GM18907 (cell line): ENCODE measurements around the gene CGB2.
A peak's percentile ranks its signal among the peaks of the same experiment; 100 is the strongest.
"Not testable (repeated sequence)": the region's sequence is repeated elsewhere in the genome, so short reads cannot be mapped to it uniquely, and the experiment has no call there.

Experiments used
- ATAC-seq: cut with Tn5 transposase; IDR thresholded peaks from one replicate; pipeline ENCODE4 v1.9.1; 2021; ENCODE audit warnings: mild to moderate bottlenecking, moderate library complexity; ENCODE audit not compliant: unreplicated experiment

CGB2 gene

DNA sequence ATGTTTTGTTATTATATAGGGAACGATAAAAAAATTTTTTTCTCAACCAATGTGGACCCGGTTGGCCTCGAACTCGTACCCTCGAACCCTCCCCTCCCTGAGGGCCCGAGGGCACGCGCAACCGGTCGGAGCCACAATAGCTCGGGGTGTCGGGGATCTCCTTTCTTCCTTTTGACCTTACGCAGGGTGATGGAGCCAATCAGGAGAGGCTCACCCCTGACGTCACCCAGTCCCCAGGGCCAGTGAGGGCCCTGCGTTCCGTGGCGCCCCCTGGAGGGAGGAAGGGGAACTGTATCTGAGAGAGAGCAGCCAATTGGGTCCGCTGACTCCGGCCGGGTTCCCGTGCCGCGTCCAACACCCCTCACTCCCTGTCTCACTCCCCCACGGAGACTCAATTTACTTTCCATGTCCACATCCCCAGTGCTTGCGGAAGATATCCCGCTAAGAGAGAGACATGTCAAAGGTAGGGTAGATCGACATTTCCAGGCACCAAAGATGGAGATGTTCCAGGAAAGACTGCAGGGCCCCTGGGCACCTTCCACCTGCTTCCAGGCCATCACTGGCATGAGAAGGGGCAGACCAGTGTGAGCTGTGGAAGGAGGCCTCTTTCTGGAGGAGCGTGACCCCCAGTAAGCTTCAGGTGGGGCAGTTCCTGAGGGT is at the start of gene CGB2:
TSS of gene CGB2 (plus strand) at position 249 of the 660 bp plus-strand sequence. CDS start at position 455, 206 bp downstream.
- not testable (repeated sequence) for ATAC-seq

DNA sequence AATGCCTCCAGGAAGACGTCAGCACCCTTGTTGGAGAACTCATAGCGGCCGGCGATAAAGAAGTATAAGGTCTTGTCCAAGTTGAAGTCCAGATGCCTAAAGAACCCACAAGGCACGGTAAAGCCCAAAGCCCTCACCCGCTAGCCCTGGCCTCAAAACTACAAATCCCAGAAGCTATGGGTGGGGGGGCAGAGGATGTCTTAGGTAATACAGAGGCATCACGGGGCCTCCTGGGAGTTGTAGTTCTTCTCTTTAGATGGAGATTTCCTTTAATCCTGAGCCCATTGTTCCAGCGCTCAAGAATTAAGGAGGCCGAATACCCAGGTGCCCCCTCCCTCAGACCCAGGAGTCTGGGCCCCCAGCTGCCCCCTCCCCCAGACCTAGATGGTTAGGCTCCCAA is 49.4 kb upstream of the CGB2 start:
- no peak for ATAC-seq

DNA sequence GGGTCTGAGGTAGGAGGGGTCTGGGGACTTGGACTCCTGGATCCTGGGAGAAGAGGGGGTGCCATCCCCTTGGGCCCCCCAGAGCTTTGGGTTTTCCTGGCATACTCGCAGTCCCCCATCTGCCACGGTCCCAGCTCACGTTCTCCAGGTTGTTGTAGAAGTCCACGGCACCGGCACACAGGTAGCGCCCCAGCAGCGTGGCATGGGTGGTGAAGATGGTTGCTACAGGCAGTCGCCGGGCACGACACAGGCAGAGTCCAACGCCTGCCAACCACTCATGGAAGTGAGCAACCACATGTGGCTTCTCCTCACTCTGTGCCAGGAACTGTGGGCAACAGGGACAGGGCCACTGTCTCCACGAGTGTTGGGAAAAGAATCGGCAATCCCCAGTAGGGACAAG is 46.0 kb upstream of the CGB2 start:
- ATAC-seq, result no peak

DNA sequence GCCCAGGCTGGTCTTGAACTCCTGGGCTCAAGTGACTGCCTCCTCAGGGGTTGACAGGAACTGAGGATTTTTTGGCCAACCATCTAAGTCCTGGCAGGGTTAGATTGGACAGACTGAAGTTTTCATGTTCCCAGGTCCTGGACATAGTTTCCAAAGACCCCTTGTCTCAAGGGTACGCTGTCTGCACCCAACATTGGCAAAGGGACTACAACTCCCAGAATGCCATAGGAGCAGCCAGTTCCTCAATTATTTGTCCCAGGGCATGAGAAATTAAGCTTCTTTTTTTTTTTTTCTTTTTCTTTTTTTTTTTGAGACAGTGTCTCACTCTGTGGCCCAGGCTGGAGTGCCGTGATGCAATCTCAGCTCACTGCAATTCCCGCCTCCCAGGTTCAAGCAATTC is 45.5 kb upstream of the CGB2 start:
- no peak for ATAC-seq

DNA sequence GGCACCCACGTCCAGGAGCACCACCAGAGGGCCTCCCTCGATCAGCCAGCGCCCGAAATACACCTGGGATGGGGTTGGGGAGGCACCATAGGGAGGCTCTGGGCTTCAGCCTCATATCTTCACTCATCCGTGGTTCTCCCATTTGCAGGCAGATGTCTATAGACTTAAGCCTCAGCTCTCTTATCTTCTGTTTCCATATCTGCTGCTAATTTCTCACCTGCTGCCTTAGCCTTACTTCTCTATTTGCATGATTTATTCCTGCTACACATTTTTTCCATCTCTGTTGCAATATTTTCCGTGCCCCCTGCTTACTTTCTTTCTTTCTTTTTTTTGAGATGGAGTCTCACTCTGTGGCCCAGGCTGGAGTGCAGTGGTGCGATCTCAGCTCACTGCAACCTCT is 44.4 kb upstream of the CGB2 start:
- no peak for ATAC-seq

DNA sequence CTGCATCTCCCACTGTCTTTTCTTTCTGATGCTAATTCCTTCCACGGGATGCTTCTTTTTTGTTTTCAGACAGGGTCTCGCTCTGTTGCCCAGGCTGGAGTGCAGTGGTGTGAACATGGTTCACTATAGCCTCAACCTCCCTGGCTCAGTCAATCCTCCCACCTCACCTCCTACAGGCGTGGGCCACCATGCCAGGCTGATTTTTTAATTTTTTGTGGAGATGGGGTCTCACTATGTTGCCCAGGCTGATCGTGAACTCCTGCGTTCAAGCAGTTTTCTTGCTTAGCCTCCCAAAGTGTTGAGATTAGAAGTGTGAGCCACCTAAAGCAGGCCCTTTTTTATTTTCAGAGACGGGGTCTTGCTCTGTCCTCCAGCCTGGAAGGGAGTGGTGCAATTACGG is 43.4 kb upstream of the CGB2 start:
- no peak for ATAC-seq

DNA sequence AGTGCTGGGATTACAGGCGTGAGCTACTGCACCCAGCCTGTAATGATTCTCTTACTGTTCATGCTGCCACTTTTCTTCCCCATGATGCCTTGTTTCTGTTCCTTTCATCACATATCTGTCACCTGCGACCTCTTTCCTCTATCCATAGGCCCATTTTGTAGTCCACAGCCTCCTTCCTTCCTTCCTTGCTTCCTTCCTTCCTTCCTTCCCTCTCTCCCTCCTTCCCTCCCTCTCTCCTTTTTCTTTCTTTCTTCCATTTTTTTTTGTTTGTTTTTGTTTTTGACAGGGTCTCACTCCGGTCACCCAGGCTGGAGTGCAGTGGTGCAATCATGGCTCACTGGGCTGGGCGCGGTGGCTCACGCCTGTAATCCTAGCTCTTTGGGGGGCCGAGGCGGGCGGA is 42.8 kb upstream of the CGB2 start:
- ATAC-seq, result no peak

DNA sequence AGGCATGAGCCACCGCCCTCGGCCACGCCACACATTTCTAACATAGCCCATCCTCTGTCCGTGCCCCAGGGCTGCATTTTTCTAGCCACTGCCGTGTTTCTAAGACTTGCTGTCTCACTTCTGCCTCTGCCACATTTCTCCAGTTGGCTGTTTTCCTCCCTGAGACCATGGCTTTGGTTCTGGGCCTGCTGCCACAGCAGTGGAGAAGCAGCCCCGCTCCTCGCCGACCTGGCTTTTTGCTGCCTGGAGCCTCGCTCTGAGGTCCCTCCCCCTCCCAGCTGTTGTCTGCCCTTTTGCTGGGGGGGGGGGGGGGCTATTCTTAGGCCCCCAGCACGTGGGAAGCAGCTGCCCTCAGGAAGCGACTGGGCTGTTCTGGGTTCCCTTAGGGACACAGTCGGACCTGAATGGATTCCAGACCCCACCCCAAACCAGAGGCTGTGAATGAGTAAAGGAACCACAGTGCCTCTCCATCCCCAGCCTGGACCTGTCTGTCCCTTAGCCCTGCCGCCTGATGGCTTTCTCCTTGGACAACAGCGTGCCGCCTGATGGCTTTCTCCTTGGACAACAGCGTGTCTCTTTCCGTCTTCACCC is 41.9 kb upstream of the CGB2 start:
- ATAC-seq, result no peak

DNA sequence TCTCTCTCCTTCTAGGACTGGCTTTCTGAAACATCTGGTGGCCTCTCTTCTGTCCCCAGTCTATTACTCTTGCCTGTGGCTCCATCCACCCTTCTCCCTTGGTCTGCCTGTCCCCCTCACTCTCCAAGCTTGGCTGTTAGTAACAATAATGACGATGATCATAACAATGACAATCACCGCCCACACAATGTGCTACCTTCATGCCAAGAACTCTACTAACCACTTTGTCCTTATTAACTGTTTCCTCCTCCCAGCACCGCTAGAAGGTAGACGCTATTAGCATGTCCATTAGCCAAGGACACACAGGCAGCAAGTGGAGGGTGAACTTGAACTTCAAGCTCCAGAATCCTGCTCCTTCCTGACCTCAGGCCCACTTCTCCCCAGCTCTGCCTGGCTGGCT is 41.3 kb upstream of the CGB2 start:
- ATAC-seq, result no peak

DNA sequence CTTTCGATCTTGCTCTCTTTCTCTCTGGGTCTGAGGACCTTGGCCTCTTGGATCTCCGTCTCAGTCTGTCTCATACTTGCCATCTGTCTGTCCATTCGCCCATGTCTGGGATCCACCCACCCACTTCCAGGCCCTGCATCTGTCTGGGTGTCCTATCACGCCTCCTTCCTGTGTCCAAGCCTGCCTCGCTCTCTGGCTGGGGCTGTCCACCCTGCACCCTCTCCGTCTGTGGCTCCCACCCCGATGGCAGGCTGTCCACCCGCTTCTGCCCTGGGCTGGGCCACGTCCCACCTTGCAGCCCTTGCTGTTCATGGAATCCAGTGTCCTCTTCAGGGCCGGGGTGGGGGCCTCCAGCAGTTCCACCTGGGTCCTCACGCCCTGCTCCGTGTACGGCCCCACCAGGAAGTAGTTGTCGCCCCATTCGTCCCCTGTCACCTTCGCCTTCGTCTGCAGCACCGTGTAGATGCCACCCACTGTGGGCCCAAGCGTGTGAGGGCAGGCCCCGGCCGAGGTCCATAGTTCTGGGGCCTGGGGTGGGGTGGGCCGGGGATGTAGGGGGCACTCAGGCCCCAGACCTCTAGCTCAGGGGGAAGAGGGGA is 40.6 kb upstream of the CGB2 start:
- no peak for ATAC-seq

DNA sequence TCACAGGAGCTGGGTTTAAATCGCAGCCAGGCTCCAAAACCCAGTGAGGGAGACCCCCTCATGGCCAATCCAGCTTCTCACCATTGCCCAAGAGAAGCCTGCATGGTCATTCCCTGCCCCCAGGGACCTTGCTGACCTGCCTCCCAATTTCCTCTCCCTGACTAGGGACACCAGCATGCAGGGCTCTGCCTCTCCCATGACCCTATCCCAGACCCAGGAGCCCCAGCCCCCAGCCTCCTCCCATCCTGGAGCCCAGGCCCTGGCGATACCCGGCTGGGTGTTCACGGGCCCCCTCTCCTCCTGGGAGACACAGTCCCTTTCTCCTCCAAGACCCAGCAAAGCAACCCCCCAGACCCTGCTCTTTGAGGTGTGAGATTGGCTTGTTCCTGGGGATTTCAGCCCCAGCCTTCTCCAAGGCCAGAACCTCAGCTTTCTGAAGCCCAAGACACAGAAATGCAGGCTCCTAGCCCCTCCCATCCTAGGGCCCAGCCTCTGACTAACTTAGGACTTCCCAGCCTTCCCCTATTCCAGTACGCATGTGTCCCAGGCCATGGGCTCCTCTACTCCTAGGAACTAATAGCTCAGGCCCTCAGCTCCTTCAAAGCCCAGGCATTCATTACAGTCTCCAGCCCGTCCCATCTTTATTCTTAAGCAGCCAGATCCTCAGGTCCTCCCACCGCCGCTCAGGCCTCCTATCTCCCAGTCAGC is 39.7 kb upstream of the CGB2 start:
- no peak for ATAC-seq

DNA sequence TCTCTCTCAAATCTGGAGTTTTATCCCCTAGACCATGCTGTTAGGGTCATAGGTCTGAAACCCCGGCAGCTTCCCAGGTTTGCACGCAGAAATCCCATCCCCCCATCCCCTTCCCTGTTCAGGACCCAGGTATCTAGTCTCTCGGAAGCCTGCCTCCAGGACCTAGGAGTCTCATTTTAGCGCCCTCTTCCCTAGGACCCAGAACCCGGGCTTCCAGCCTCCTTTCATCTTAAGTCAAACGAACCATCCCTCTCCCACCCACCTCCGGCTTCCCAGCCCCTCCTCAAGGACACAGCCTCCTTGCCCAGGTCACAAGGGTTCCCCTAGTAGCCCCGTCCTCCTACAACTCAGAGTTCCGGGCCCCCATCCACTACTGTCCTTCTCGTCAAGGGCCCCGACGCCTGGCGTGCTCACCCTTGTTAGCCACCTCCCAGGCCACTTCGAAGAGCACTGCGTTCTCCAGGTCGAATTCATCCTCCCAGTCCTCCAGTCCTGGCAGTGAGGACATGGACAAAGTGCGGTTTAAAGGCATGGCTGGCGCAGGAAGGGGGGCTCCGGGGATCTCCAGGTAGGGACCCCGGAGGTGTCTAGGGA is 39.0 kb upstream of the CGB2 start:
- ATAC-seq, result peak; percentile 12

DNA sequence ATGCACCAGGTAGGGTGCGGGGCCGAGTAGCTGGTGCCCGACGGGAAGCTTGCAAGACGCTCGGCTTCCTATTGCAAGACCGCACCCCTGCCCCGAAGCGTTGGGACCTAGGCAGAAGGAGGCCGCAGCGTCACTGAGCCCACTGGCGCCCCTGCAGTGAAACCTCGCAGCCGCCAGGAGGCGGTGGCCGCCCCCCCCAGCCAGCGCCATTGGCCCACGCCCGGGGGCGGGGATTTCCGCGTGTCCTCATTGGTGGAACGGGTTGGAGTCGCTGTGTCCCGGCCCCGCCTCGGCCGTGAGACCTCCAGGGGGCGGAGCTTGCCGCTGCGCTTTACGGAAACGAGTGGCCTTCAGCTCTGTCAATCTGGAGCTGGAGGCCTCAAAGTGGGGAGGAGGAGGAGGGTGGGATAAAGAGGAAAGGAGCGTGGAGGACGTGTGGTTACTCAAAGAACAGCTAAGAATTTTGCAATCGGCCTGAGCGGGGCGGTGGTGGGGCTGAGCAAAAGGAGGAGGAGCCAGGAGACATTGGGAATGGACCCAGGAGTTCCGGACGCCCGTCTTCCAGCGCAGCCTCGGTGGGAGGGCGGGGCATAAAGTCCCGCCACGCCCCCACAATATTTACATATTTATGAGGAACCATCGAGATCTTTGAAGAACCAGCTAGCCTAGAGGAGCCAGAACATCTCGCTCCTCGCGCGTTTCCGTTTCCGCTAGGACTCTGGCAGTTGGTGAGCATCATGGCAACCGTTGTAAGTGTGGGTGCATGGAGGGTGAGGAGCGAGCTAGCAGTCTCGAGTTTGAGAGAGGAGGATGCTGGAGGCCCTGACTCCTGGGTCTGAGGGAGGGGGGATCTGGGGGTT is 38.3 kb upstream of the CGB2 start, which contains the start of the genes GYS1 and RUVBL2:
TSS of gene GYS1 (minus strand) at position 135 of the 860 bp plus-strand sequence. CDS start 197 bp downstream, outside the sequence.
TSS of gene RUVBL2 (plus strand) at position 713 of the 860 bp plus-strand sequence. CDS start at position 738, 25 bp downstream.
- ATAC-seq, result peak; percentile 84

DNA sequence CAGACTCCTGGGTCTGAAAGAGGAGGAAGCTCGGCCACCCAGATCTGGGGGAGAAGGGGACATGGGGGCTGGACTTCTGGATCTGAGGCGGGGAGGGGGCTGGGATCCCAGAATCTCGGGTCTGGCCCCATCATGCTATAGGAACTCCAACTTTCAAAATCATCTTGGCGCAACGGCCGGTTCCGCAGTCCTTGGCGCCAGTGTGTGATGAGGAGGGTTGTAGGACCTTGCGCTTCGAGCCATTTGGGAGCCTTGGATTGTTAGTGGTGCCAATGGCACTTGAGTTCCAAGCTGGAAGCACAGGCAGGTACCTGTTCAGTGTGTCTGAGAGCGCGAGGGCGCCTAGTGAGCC is 37.7 kb upstream of the CGB2 start:
- ATAC-seq, result no peak

DNA sequence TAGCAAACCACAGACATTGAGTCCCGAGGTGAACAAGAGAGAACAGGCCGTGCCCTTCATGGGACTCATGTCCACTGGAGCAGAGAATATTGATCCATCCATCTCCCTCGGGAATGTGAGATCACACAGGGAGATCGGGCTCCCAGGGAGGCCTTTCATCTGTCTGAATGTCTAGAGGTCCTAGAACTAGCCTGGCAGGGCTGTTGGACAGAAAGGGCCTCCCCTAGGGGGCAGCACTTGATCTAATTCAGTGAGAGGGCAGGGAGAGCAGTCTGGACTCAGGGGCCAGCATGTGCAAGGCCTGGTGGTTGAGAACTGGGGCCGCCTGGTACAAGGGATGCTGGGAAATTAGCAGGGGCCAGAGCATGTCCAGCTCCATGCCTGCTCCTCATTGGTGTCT is 33.7 kb upstream of the CGB2 start:
- no peak for ATAC-seq

DNA sequence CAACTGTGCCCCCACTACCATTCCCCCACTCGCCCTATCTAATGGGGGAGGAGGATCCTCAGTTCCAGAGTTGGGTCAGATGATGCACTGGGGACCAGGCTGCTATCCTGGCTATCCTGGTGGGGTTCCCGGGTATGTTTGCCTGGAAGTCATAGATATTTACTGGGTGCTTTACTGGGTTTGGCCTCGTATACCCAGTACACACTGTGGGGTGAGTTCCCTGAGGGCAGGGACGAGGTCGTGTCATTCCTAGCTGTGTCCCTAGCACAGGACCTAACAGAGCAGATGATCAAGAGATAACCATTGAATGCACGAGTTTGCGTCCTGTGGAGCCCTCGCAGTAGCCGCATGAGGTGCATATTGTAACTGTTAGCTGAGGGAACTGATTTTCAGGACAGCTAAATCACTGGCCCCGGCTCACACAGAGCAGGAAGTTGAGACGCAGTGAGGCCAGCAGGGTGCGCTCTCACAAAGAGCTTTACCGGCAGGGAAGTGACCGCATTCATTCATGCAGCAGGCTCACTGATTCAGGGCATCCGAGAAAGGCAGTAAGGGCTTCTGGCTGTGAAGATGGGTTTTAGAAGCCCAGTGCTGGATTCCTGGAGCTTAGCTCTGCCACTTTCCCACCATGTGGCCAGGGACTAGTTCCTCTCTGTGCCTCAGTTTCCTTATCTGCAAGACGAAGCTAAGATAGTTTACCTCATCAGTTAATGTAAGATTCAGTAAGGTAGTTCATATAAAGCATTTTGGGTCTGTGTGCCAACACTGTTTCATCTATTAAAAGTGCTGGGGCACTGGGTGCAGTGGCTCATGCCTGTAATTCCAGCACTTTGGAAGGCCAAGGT is 32.0 kb upstream of the CGB2 start:
- ATAC-seq, result no peak

DNA sequence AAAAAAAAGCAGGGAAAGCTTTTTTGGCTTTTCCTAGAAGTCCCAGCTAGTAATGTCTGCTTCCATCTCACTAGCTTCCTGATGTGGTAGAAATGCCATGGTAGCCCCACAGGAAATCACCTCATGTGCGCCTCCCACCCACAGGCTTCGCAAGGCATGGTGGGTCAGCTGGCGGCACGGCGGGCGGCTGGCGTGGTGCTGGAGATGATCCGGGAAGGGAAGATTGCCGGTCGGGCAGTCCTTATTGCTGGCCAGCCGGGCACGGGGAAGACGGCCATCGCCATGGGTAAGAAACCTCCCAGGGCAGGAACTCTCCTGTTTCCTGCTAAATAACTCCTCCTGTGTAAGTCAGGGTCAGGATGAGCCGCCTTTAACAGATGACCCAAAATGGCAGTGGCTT is 27.6 kb upstream of the CGB2 start:
- no peak for ATAC-seq

DNA sequence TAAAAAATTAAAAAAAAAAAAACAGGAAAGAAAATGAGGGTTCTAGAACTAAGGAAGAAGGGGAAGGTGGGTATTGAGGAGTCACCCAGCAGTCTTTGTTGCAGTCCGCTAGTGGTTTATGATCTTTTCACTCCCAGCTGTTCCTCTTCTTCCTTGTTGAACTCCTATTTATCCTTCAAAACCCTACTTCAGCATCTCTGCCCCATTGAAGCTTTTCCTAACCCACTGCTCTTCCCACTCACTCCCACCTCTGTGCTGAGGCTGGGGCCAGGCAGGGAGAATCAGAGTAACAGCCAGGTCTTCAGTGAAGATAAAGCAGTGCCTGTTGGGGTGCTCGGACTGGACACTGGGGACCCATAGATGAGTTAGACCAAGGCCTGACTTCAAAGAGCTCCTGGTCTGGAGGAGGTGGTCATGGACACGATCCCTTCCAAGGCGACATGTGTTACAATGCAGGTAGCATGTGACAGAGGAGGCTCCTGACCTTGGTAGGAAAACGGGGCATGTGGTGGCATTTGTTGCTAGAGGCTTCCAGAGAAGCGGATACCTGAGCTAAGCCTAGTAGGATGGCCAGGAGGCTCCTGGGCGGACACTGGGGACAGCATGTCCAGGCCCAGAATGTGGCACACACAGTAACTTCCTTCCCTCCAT is 26.6 kb upstream of the CGB2 start:
- no peak for ATAC-seq

DNA sequence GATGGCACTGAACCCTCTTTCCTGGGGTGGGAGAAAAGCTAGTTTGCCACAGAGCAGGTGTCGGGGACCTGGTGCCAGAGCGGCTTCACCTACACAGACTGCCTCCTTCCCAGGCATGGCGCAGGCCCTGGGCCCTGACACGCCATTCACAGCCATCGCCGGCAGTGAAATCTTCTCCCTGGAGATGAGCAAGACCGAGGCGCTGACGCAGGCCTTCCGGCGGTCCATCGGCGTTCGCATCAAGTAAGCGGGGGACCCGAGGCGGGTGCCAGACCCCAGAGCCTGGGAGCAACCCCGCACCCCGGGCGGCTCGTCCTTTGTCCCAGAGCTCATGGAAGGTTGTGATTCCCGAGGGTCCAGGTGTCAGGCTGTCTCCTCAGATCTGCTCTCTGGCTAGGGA is 24.8 kb upstream of the CGB2 start:
- no peak for ATAC-seq
